HEK293T (cell line): ENCODE data around the gene LCNL1.

Experiments used
- CTCF ChIA-PET: fragments of 350-600 bp; formaldehyde crosslinking; extraction: SDS; loops from one replicate; lab custom pipeline; 2021; ENCODE audit warnings: antibody characterized with exemption, inconsistent platforms; lab: Yijun Ruan, JAX
- POLR2A ChIA-PET: fragments of 350-600 bp; formaldehyde crosslinking; extraction: SDS; loops from one replicate; lab custom pipeline; 2020; ENCODE audit warnings: antibody characterized with exemption, inconsistent platforms; lab: Yijun Ruan, JAX
- DNase-seq: peaks from one replicate; pipeline ENCODE4 v3.0.0; 2012; ENCODE audit warnings: mixed read lengths; ENCODE audit errors: extremely low spot score
- ARNT ChIP-seq: fragments of 450-650 bp; IDR thresholded peaks from 2 replicates; pipeline ENCODE4 v1.6.1; 2017; ENCODE audit warnings: mild to moderate bottlenecking
- BHLHE40 ChIP-seq: fragments of 450-650 bp; IDR thresholded peaks from 2 replicates; pipeline ENCODE4 v1.6.1; 2016; ENCODE audit warnings: mild to moderate bottlenecking, moderate library complexity, borderline replicate concordance
- CTBP1 ChIP-seq: fragments of 450-650 bp; IDR thresholded peaks from 2 replicates; pipeline ENCODE4 v1.6.1; 2016; ENCODE audit warnings: borderline replicate concordance
- ELF4 ChIP-seq: fragments of 450-650 bp; IDR thresholded peaks from 2 replicates; pipeline ENCODE4 v1.6.1; 2017; ENCODE audit warnings: antibody characterized with exemption
- FOXA1 ChIP-seq: fragments of 450-650 bp; IDR thresholded peaks from 2 replicates; pipeline ENCODE4 v1.6.1; 2016; ENCODE audit warnings: mild to moderate bottlenecking
- FOXK2 ChIP-seq: fragments of 450-650 bp; IDR thresholded peaks from 2 replicates; pipeline ENCODE4 v1.6.1; 2016; ENCODE audit warnings: mild to moderate bottlenecking
- FOXM1 ChIP-seq: fragments of 450-650 bp; IDR thresholded peaks from 2 replicates; pipeline ENCODE4 v1.6.1; 2017; ENCODE audit warnings: mild to moderate bottlenecking, borderline replicate concordance
- HDGF ChIP-seq: fragments of 450-650 bp; IDR thresholded peaks from 2 replicates; pipeline ENCODE4 v1.6.1; 2017; ENCODE audit warnings: antibody characterized with exemption, borderline replicate concordance
- L3MBTL2 ChIP-seq: fragments of 450-650 bp; conservative IDR thresholded peaks from 2 replicates; pipeline ENCODE4 v1.6.1; 2016; ENCODE audit warnings: mild to moderate bottlenecking
- LEF1 ChIP-seq: fragments of 450-650 bp; IDR thresholded peaks from 2 replicates; pipeline ENCODE4 v1.6.1; 2017; ENCODE audit warnings: mild to moderate bottlenecking, borderline replicate concordance
- NFRKB ChIP-seq: fragments of 450-650 bp; IDR thresholded peaks from 2 replicates; pipeline ENCODE4 v1.6.1; 2016; ENCODE audit warnings: mild to moderate bottlenecking, moderate library complexity
- PKNOX1 ChIP-seq: fragments of 450-650 bp; IDR thresholded peaks from 2 replicates; pipeline ENCODE4 v1.6.1; 2016
- SP1 ChIP-seq: fragments of 450-650 bp; IDR thresholded peaks from 2 replicates; pipeline ENCODE4 v1.6.1; 2017
- SUZ12 ChIP-seq: fragments of 450-650 bp; IDR thresholded peaks from 2 replicates; pipeline ENCODE4 v1.6.1; 2016; ENCODE audit warnings: mild to moderate bottlenecking
- TARDBP ChIP-seq: fragments of 450-650 bp; IDR thresholded peaks from 2 replicates; pipeline ENCODE4 v1.6.1; 2016
- ZNF384 ChIP-seq: fragments of 450-650 bp; IDR thresholded peaks from 2 replicates; pipeline ENCODE4 v1.6.1; 2016

LCNL1 gene

GRCh38 chr9:136939996-136940525, 42.7 kb upstream of the LCNL1 start:
- ChIA-PET POLR2A (no interaction called here), CTCF (no interaction called here)
- TF ChIP-seq HDGF (no peak), ZNF384 (no peak)
- no peak for DNase-seq

- TF ChIP-seq FOXK2 (no peak), ELF4 (no peak), BHLHE40 (no peak)
- DNase-seq = no peak
- CTCF ChIA-PET = no interaction called here
- POLR2A ChIA-PET = no interaction called here
These were observed 42.1 kb upstream of the LCNL1 start for GRCh38 chr9:136940526-136941230.

- POLR2A ChIA-PET = no interaction called here
- CTCF ChIA-PET = no interaction called here
- no peak for DNase-seq
- TF ChIP-seq ELF4 (no peak), ARNT (no peak), CTBP1 (no peak), TARDBP (no peak), BHLHE40 (no peak), NFRKB (no peak), LEF1 (no peak), SUZ12 (no peak), PKNOX1 (no peak), L3MBTL2 (no peak), FOXK2 (no peak), HDGF (no peak)
These were observed 41.3 kb upstream of the LCNL1 start for GRCh38 chr9:136941231-136942111.

GRCh38 chr9:136942112-136942880, 40.5 kb upstream of the LCNL1 start:
- POLR2A ChIA-PET = no interaction called here
- CTCF ChIA-PET = no interaction called here
- TF ChIP-seq PKNOX1 (no peak), L3MBTL2 (no peak), ELF4 (no peak), SP1 (no peak), TARDBP (no peak), LEF1 (no peak), SUZ12 (no peak), NFRKB (no peak), BHLHE40 (no peak), FOXA1 (no peak), FOXM1 (no peak), FOXK2 (no peak), HDGF (no peak), ZNF384 (no peak), CTBP1 (no peak), ARNT (no peak)
- DNase-seq = no peak

GRCh38 chr9:136942881-136943230, 39.9 kb upstream of the LCNL1 start:
- DNase-seq = no peak
- TF ChIP-seq BHLHE40 (no peak), CTBP1 (no peak), ELF4 (no peak), L3MBTL2 (no peak), FOXA1 (no peak), SP1 (no peak), HDGF (no peak), PKNOX1 (no peak), ZNF384 (no peak), SUZ12 (no peak), LEF1 (no peak), ARNT (no peak), TARDBP (no peak)
- POLR2A ChIA-PET = no interaction called here
- CTCF ChIA-PET = no interaction called here
